HepG2 (cell line): ENCODE measurements around the gene ZNF169. TPM values are rescaled to one million over a fixed set of nuclear protein-coding genes. Genes with fewer than 3 reads are reported as not detected.

Experiments
- ATAC-seq: fragments of 200-7000 bp; cut with Tn5 transposase; 3 replicates; pipeline ENCODE4 v1.9.1; 2020; ENCODE audit warnings: mild to moderate bottlenecking, moderate library complexity
- BruUV-seq: library from RNA; stranded (reverse); fragments of 400-500 nt; replicated peaks from 2 replicates; lab custom pipeline; 2021; lab: Mats Ljungman, UMichigan
- CTCF ChIA-PET: fragments of 300-600 bp; formaldehyde crosslinking; extraction: SDS; loops from one replicate; lab custom pipeline; 2021; ENCODE audit warnings: low total read pairs, inconsistent platforms, low intra/inter-chr PET ratio; lab: Yijun Ruan, JAX
- POLR2A ChIA-PET: fragments of 350-600 bp; sonication (Branson Sonifier 250); formaldehyde crosslinking; loops from one replicate; lab custom pipeline; 2020; ENCODE audit warnings: antibody characterized with exemption, inconsistent platforms; lab: Yijun Ruan, JAX
- DNase-seq: peaks from one replicate; pipeline ENCODE4 v3.0.0-alpha.2; 2015; ENCODE audit warnings: low spot score
- FAIRE-seq: peaks from 3 replicates; lab custom pipeline; 2011; peaks lifted over from hg19 to GRCh38; lab: Jason Lieb, UNC
- H2AFZ ChIP-seq: one replicate; pipeline ENCODE4 v1.6.1; 2011; ENCODE audit warnings: low read length, inconsistent platforms
- H3K27ac ChIP-seq: fragments of 300-600 bp; 3 replicates; pipeline ENCODE4 v1.8.0; 2011; ENCODE audit warnings: mixed run types, mild to moderate bottlenecking, mixed read lengths, low read length, inconsistent platforms; ENCODE audit not compliant: insufficient read depth; ENCODE audit errors: extremely low read length
- H3K27me3 ChIP-seq, 2 experiments: fragments of 200-600 bp in 1 of 2; 2 replicates in 1 of 2; 3 replicates in 1 of 2; pipeline versions ENCODE4 v1.6.0 to v1.8.0; 2011; ENCODE audit warnings: low read length in 2 of 2, mild to moderate bottlenecking in 2 of 2, moderate library complexity in 2 of 2, inconsistent platforms in 1 of 2; ENCODE audit not compliant: insufficient read depth in 2 of 2, control insufficient read depth in 1 of 2
- H3K36me3 ChIP-seq, 2 experiments: fragments of 200-600 bp in 1 of 2; replicated peaks in 1 of 2; 2 replicates in 1 of 2; 3 replicates in 1 of 2; pipeline versions ENCODE4 v1.5.1 to v1.8.0; 2011; ENCODE audit warnings: low read length in 2 of 2, inconsistent platforms in 1 of 2; ENCODE audit not compliant: insufficient read depth in 2 of 2, control insufficient read depth in 1 of 2
- H3K4me1 ChIP-seq: 2 replicates; pipeline ENCODE4 v1.5.1; 2012; ENCODE audit warnings: low read length, inconsistent platforms; ENCODE audit not compliant: insufficient read depth
- H3K4me2 ChIP-seq: 2 replicates; pipeline ENCODE4 v1.6.0; 2011; ENCODE audit warnings: low read depth, low read length, inconsistent platforms
- H3K4me3 ChIP-seq, 3 experiments: fragments of 200-600 bp in 1 of 3; sonication (generic), shearing (Covaris generic) in 1 of 3; replicated peaks in 1 of 3; 2 replicates each; pipeline ENCODE4 v1.5.1; 2011 to 2016; ENCODE audit warnings: low read length in 3 of 3, inconsistent platforms in 2 of 3, low read depth in 2 of 3, mild to moderate bottlenecking in 2 of 3, control low read depth in 1 of 3, mixed read lengths in 1 of 3; ENCODE audit not compliant: insufficient read depth in 1 of 3
- H3K79me2 ChIP-seq: one replicate; pipeline ENCODE4 v1.6.1; 2011; ENCODE audit warnings: low read length, inconsistent platforms; ENCODE audit not compliant: insufficient read depth
- H3K9ac ChIP-seq: 2 replicates; pipeline ENCODE4 v1.6.0; 2011; ENCODE audit warnings: mild to moderate bottlenecking, low read depth, low read length, inconsistent platforms; ENCODE audit not compliant: insufficient read depth
- H3K9me3 ChIP-seq: 2 replicates; pipeline ENCODE4 v1.5.1; 2012; ENCODE audit warnings: mild to moderate bottlenecking, low read length
- H4K20me1 ChIP-seq: 2 replicates; pipeline ENCODE4 v1.6.0; 2011; ENCODE audit warnings: inconsistent platforms, mild to moderate bottlenecking, low read length, moderate library complexity; ENCODE audit not compliant: insufficient read depth
- ELF3 ChIP-seq: IDR thresholded peaks from 2 replicates; pipeline ENCODE4 v1.6.1; 2016; ENCODE audit warnings: missing genetic modification reagents, missing compliant biosample characterization
- FOXA3 ChIP-seq: IDR thresholded peaks from 2 replicates; pipeline ENCODE4 v1.6.1; 2016; ENCODE audit warnings: missing genetic modification reagents, missing compliant biosample characterization
- GABPA ChIP-seq, 2 experiments: IDR thresholded peaks; 2 replicates each; pipeline ENCODE4 v1.6.1; 2011 to 2016; ENCODE audit warnings: low read depth in 2 of 2, low read length in 1 of 2, missing biosample characterization in 1 of 2, missing genetic modification characterization in 1 of 2
- HNF4A ChIP-seq: sonication (generic); formaldehyde crosslinking; IDR thresholded peaks from 2 replicates; pipeline ENCODE4 v1.4.0; 2020; ENCODE audit warnings: missing genetic modification reagents
- MZF1 ChIP-seq: sonication (generic); formaldehyde crosslinking; IDR thresholded peaks from 2 replicates; pipeline ENCODE4 v1.8.1; 2023; ENCODE audit warnings: mild to moderate bottlenecking, missing genetic modification reagents, borderline replicate concordance
- PHF21A ChIP-seq: sonication (generic); formaldehyde crosslinking; IDR thresholded peaks from 2 replicates; pipeline ENCODE4 v1.5.0; 2020; ENCODE audit warnings: mild to moderate bottlenecking, missing genetic modification reagents
- SKI ChIP-seq: fragments of 450-650 bp; IDR thresholded peaks from one replicate; pipeline ENCODE4 v1.6.1; 2018; ENCODE audit warnings: mild to moderate bottlenecking; ENCODE audit not compliant: partially characterized antibody
- ZBTB3 ChIP-seq: sonication (generic); formaldehyde crosslinking; IDR thresholded peaks from 2 replicates; pipeline ENCODE4 v1.4.0; 2020; ENCODE audit warnings: low read depth, mild to moderate bottlenecking, moderate library complexity, missing genetic modification reagents, borderline replicate concordance
- ZNF501 ChIP-seq: sonication (generic); formaldehyde crosslinking; IDR thresholded peaks from 2 replicates; pipeline ENCODE4 v1.5.1; 2020; ENCODE audit warnings: mild to moderate bottlenecking, moderate library complexity, missing genetic modification reagents
- ZNF563 ChIP-seq: sonication (generic); formaldehyde crosslinking; IDR thresholded peaks from 2 replicates; pipeline ENCODE4 v1.8.0; 2022; ENCODE audit warnings: mild to moderate bottlenecking, moderate library complexity, missing genetic modification reagents
- WGBS: methylation state at CpG from one replicate; pipeline ENCODE4 v1.1.6; 2017; ENCODE audit warnings: low lambda C conversion rate; 5-methylcytosine and 5-hydroxymethylcytosine counted together
- in situ Hi-C: cut with HindIII; loops from 2 replicates; pipeline ENCODE4 v1.10.0; 2017; ENCODE audit warnings: low pct_unique_long_range_greater_than_20kb; ENCODE audit not compliant: extremely low pct_ligation_motif_present
- intact Hi-C: fragments of 100-400 bp; cut with micrococcal nuclease; formaldehyde crosslinking; loops from one replicate; pipeline ENCODE4 v1.10.0; 2022; ENCODE audit not compliant: unreplicated experiment
- polyA plus RNA-seq, 8 experiments: library from polyadenylated mRNA; depleted of rRNA in 3 of 8; stranded (reverse) in 7 of 8; unstranded in 1 of 8; fragments of >200 nt; fragmentation: Illumina TruSeq in 4 of 8; extraction: Trizol in 4 of 8; gene quantifications; 2 replicates each; pipeline versions ENCODE4 v1.2.1 to v1.2.3, GENCODE V29; 2011 to 2016; ENCODE audit warnings: low read depth in 4 of 8, missing spikeins in 1 of 8, mixed read lengths in 1 of 8; ENCODE audit not compliant: insufficient read depth in 1 of 8
- total RNA-seq, 5 experiments: library from RNA; depleted of rRNA; stranded (reverse); fragments of >200 nt; fragmentation: Illumina TruSeq; extraction: Trizol; gene quantifications; 2 replicates each; pipeline ENCODE4 v1.2.3, GENCODE V29; 2016; ENCODE audit warnings: low read depth in 1 of 5
- TF ChIP-seq, protein P1 (sequence below): sonication (generic); formaldehyde crosslinking; IDR thresholded peaks from 2 replicates; pipeline ENCODE4 v1.9.0; 2021; ENCODE audit warnings: missing genetic modification reagents, borderline replicate concordance
- TF ChIP-seq, protein P2 (sequence below): sonication (generic); formaldehyde crosslinking; IDR thresholded peaks from 2 replicates; pipeline ENCODE4 v1.5.0; 2020; ENCODE audit warnings: missing genetic modification reagents

ZNF169 gene
- total and polyA plus RNA-seq, 2 of the 13 experiments (the other 11 are each of a cell fraction or from before 2014, with no cell fraction given), result 2.1 to 6.3 TPM

DNA sequence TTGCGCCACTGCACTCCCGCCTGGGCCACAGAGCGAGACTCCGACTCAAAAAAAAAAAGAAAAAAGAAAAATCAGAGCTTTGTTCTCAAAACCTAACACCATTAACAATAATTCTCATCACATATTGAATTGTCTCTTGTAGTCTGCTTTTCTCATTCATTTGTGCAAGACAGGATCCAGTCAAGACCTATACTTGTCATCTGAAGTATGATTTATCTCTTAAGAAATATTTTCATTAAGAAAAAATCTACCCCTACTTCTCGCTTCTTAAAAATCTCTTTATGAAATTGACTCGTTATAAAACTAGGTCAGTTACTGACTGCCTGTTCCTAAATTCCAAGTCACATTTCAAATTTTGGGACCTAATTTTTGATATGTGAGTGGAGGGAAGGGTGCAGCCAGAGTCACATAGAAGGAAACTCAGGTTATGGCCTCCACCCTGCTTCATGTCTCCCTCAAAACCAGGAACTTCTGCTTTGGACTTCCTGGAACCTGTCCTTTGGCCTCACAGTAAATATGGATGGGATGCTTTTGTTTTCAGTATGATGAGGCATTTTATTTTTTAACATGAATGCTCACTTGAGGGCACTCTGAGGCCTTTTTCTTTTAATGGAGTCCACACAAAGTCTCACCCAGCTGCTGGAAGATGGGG is 18.9 kb downstream of the ZNF169 start:
- ChIA-PET POLR2A (interaction anchor here (1.3 kb wide), 1 partner anchor 9 kb away, joined by 4 read pairs; no protein-coding TSS in a partner anchor), CTCF (no interaction called here)
- in situ Hi-C loops (no loop called here), intact Hi-C loops (no loop called here)
- TF ChIP-seq FOXA3 (CRISPR knock-in tag), result peak; percentile 32; the same call in 1 of the 2 replicates
- TF ChIP-seq PHF21A (CRISPR knock-in tag), result no peak
- TF ChIP-seq GABPA (IDR thresholded peaks at IDR 0.05; ENCODE audit: low read depth, low read length), result no peak
- peak; percentile 47; the same call in 1 of the 2 replicates for TF ChIP-seq GABPA (CRISPR knock-in tag; IDR thresholded peaks at IDR 0.05; ENCODE audit: low read depth)
- TF ChIP-seq ELF3 (CRISPR knock-in tag), result peak; percentile 87
- Histone ChIP-seq H3K9ac (no peak overlapping the region), H3K36me3 (no peaks in the 10 kb centered on the region; a peak in 1 of 5 replicates), H3K4me3 (no peak overlapping the region), H3K27ac (peak overlapping the region; percentile 26), H3K4me2 (no peak overlapping the region), H3K4me1 (peaks cover 18% of the 10 kb centered on the region), H4K20me1 (no peaks in the 10 kb centered on the region), H3K27me3 (no peaks in the 10 kb centered on the region), H3K9me3 (no peaks in the 10 kb centered on the region), H3K79me2 (peaks cover 3% of the 10 kb centered on the region), H2AFZ (no peak overlapping the region)
- no TSS peak for BruUV-seq
- DNase-seq (peak; percentile 16), FAIRE-seq (no peak), ATAC-seq (peak; percentile 54; the same call in 2 of the 3 replicates)
- WGBS, result 96% methylated on average over 6 of the region's 6 CpGs

DNA sequence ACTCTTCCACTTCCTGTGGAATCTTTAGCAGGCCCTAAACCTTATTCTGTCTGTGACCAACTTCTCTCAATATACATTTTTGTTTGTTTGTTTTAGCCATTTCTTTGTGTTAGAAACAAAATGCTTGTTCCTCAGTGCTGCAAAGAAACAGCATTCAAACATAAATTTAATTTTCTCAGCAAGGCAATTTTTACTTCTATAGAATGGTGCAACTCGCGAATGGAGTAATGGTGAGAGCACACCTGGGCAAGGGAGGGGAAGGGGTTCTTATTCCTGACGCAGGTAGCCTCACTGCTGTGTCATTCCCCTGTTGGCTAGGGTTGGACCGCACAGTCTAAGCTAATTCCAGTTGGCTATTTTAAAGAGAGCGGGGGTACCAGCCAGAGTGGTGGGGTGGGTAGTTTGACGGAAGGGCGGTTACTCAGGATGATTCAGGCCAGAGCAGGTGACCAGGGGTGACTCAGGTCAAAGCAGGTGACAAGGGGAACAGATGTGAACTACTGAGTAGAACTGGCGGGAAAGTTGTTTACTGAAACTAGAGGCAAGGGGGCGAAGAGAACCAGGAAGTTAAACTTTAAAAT is 21.4 kb downstream of the ZNF169 start:
- DNase-seq (no peak), ATAC-seq (no peak), FAIRE-seq (no peak)
- in situ Hi-C loops (no loop called here), intact Hi-C loops (no loop called here)
- BruUV-seq, result no TSS peak
- no peak overlapping the region for H3K9ac ChIP-seq
- H3K4me1 ChIP-seq, result peaks cover 18% of the 10 kb centered on the region
- H3K4me2 ChIP-seq, result no peak overlapping the region
- TF ChIP-seq ZNF563 (no peak), MZF1 (CRISPR knock-in tag) (no peak), SKI (no peak), ZNF501 (CRISPR knock-in tag) (no peak), HNF4A (CRISPR knock-in tag) (no peak), ZBTB3 (CRISPR knock-in tag) (no peak)
- TF ChIP-seq, protein P1, sequence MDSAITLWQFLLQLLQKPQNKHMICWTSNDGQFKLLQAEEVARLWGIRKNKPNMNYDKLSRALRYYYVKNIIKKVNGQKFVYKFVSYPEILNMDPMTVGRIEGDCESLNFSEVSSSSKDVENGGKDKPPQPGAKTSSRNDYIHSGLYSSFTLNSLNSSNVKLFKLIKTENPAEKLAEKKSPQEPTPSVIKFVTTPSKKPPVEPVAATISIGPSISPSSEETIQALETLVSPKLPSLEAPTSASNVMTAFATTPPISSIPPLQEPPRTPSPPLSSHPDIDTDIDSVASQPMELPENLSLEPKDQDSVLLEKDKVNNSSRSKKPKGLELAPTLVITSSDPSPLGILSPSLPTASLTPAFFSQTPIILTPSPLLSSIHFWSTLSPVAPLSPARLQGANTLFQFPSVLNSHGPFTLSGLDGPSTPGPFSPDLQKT, result no peak
- TF ChIP-seq, protein P2, sequence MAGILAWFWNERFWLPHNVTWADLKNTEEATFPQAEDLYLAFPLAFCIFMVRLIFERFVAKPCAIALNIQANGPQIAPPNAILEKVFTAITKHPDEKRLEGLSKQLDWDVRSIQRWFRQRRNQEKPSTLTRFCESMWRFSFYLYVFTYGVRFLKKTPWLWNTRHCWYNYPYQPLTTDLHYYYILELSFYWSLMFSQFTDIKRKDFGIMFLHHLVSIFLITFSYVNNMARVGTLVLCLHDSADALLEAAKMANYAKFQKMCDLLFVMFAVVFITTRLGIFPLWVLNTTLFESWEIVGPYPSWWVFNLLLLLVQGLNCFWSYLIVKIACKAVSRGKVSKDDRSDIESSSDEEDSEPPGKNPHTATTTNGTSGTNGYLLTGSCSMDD, result no peak
- no peaks in the 10 kb centered on the region for H3K27me3 ChIP-seq
- 95% methylated on average over 9 of the region's 9 CpGs for WGBS
- no peaks in the 10 kb centered on the region for H3K9me3 ChIP-seq
- H3K36me3 ChIP-seq, result no peaks in the 10 kb centered on the region; a peak in 1 of 5 replicates
- H2AFZ ChIP-seq, result no peak overlapping the region
- H3K4me3 ChIP-seq, result no peak overlapping the region
- ChIA-PET POLR2A (no interaction called here), CTCF (no interaction called here)
- no peak overlapping the region for H3K27ac ChIP-seq
- H4K20me1 ChIP-seq, result no peaks in the 10 kb centered on the region
- H3K79me2 ChIP-seq, result no peaks in the 10 kb centered on the region
